ENCODE results near the gene SLC22A6.

DNA sequence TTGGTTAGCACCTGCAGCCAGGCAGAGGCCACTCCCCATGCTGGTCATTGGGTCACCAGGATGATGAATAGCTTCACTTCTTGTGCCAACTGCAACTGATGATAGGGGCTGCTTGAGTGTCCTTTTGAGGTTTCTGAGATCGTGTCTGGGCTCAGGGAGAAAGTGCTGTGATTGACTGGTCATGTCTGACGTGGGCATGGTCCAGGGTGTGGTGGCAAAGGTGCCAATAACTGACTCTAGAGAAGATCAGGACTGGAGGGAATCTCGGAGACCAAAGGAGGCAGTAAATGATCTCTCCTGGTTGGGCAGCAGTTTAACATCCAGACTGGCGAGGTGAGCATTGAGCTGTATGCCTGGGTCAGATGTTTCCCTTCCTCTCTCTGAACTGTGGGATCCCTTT is 10.0 kb upstream of the SLC22A6 start:
- no peak for TF ChIP-seq EZH2 (IDR thresholded peaks at IDR 0.05)
- no peak for TF ChIP-seq POLR2AphosphoS5 (IDR thresholded peaks at IDR 0.05; ENCODE audit: borderline replicate concordance, low read depth, low read length)
- TF ChIP-seq FOXP2 (optimal IDR thresholded peaks at IDR 0.05; ENCODE audit: control extremely low read depth, extremely low read length, insufficient read depth) = no peak

All from SK-N-MC (cell line).